Activated CD8-positive, alpha-beta memory T cell treated with anti-CD3 and anti-CD28 coated beads, Interleukin-2, amount 50 U/mL, for 4 hours (primary cell): ENCODE data around the gene ERBB4.

Experiments
- DNase-seq: peaks from one replicate; pipeline ENCODE4 v3.0.0-alpha.2; 2020

The ERBB4 gene

DNA sequence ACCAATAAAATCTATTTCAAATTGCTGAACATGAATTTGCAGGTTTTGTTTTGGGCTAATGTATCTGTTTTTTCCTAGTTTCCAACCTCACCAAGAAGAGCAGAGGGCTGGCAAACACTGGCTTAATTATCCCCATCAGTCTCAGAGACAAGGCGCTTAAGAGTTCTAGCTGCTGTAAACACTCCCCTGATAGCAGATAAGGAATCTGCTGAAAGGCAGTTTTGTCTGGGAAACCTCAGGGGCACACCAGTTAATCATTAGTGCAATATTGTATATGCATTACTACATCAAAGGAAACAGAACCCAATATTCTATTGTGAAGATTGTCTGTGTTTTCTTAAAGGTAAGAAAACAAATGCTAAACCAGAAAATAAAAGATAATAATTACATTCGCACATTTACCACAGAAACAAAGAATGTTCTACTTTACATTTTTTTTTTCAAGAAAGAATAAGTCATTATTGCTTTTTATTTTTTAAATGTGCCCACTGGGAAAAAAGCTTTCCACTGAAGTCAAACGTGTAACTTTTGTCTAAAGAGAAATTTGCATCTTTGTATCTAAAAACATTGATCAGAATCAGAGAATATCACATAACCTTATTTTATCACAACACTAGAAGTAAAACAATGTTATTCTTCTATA is 179.1 kb downstream of the ERBB4 start:
- no peak for DNase-seq

DNA sequence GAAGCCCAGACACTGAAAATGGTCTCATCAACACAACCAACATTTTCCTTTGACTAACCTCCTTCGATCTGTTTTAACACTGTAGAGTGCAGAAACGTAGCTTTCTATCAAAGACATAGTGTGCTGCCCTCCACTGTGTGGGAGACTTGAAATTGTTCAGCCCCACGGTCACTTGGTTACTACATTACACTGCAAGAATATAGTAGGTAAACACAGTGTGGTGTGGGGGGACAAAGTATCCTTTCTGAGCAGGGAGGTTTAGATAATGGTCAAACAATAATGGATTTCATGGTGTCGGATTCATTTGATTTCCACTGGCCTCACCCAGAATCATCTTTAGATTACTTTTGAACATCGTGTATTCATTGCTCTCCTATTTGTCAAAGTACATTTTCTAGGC is 181.0 kb downstream of the ERBB4 start:
- no peak for DNase-seq

DNA sequence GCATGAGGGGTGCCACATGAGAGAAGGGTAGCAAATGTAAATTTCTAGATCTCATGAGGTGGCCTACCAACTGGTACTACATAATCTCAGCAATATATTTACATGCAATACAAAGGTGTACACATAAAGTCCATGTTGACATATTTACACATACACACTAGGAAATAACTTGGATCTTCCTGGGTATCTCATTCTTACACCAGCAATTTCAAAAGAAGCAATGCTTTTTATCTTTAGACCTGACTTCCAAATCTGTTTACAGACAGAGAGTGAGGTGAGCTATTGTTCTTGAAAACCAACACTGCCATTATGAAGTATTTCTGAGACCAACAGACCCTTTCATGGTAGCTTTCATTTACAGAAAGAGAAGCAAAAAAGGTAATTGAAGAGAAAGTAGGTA is 184.2 kb downstream of the ERBB4 start:
- DNase-seq, result no peak

DNA sequence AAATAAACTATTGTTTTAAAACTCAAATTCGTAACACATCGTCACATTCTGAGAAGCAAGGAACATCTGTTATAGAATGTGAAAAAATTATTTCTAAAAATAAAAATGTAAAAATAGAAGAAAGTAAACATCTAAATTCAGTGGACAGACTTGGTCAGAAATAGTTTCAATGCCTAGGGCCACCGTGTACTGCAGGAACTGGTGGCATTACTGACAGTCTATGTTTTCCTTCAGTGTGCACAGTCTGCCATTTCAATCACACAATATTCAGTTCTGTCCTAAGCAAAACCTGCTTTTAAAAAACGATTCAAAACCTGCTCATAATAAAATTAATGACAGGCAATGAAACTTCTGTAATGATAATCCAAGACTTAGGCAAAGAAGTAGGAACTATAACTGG is 190.1 kb downstream of the ERBB4 start:
- DNase-seq, result no peak

DNA sequence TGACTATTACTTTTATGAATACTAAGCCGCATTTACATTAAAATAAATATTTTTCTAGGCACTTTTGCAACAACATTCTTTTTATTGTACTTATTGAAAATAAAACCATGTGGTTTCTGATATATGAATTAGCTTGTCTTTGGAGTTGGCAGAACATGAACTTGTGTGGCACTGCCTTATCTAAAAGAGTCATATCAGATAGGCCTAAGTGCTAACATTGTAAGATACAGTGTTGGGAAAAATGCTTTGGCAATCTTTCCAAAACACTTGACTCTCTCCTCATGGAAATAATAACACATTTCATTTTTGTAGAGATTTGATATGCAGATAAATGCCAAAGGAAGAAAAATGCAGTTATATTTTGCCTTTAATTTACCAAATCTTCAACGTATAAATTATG is 191.7 kb downstream of the ERBB4 start:
- no peak for DNase-seq

DNA sequence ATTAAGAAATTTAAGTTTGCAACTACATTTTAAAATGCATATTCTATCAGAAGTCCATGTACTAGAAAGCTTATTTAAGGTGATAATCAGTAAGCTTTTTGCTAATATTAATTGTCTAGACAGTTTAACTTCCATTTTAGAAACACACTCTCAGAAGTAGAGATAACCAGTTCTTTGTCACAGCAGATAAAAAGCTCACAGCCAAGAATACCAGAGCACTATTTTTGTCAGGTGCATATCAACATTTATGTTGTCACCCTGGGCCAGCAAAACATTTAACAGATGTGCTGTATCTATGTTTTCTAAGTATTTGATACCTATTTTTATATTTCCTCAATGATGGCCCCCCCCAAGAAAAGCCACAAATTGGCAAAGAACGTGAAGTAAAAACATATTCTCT is 192.6 kb downstream of the ERBB4 start:
- DNase-seq, result no peak

DNA sequence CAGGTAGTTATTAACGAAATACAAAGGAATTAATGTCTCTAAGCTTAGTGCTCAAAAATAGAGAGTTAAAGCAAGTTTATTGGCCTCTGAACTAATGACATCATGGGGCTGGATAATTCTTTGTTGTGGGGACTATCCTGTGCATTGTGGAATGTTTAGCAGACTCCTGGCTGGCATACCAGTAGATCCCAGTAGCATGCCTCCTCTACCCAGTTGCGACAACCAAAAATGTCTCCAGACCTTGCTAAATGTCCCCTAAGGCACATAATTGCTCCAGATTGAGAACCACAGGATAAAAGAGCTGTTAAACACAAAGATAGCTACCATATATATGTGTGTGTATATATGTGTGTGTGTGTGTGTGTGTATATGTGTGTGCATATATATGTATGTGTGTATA is 194.5 kb downstream of the ERBB4 start:
- DNase-seq, result no peak

DNA sequence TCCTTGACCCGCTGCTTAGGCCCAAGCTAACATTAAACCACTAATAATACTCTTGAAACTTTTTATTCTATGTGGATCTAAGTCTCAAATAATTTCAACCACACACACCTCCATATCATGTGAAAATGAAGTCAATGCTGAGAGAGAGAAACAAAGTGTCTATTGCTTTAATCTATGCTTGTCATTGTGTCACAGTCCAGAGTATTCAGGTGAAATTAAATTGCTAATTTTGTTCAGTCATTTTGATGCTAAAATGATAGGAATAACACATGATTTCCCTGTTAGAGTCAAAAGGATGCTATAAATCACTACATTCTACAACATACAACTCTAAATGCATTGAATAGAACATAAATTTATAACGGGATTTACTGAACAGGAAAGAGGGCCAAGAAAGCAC is 195.4 kb downstream of the ERBB4 start:
- no peak for DNase-seq

DNA sequence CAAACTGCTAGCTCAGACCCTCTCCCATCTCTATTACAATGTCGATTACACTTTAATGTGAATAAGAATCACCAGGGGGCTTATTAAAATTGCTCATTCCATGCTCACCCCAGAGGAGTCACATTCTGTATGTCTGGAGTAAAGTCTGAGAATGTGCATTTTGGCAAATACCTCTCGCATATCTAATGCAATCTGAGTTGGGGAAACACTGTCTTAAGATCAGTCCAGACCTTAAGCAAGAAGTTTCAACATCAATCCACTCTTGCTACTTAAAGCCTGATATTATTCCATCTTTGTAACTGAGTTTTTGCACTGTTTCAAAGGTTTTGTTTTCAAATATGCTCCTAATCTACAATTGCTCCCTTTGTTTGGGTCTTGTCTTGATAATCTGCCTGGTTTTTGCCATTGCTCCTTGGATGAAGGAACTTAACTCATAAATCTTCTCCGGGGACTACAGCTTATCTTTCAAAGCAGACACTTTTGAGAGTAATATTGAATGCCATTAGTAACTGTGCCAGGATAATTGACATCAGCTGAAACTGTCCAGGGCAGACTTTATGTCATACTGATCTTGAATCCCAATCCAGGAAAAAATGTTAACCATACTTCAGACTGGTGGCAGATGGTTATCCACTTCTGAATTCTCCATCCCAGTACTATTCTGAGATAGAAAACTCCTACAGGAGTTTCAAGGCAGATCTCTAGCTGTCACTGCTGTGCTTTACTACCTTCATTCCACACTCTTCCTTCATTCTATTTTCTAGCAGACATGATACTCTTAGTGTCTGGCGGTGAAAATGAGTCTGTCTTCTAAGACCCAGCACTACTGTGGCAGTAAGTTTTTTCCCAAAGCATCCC is 200.9 kb downstream of the ERBB4 start:
- no peak for DNase-seq

DNA sequence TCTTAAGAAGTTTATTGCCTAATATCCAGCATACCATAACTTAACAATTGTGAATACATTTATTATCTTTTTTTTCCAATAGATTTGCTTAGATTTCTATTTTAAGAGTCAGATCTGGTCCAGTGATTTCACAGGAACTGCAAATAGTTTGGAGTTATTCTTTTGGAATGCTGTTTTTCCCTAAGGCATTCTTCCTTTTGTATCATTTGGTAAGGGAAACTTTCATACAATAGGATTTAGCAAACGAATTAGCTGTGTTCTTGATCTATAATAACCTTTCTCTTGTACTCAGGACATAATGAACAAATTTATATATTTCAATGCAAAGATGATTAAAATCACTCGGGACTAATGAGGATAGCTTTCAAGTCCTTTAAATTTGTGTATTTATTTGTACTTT is 201.6 kb downstream of the ERBB4 start:
- DNase-seq, result no peak

DNA sequence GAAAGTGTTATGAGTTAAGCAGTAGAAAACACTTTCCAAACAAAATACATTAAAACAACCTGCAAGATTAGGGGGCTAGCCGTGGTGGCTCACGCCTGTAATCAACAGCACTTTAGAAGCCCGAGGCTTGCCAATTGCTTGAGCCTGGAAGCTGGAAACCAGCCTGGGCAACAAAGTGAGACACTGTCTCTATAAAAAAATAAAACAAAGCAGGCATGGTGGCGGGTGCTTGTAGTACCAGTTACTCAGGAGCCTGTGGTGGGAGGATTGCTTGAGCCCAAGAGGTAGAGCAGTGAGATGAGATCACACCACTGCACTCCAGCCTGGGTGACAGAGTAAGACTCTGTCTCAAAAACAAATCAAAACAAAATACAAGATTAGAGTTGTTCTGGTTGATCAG is 208.3 kb downstream of the ERBB4 start:
- no peak for DNase-seq

DNA sequence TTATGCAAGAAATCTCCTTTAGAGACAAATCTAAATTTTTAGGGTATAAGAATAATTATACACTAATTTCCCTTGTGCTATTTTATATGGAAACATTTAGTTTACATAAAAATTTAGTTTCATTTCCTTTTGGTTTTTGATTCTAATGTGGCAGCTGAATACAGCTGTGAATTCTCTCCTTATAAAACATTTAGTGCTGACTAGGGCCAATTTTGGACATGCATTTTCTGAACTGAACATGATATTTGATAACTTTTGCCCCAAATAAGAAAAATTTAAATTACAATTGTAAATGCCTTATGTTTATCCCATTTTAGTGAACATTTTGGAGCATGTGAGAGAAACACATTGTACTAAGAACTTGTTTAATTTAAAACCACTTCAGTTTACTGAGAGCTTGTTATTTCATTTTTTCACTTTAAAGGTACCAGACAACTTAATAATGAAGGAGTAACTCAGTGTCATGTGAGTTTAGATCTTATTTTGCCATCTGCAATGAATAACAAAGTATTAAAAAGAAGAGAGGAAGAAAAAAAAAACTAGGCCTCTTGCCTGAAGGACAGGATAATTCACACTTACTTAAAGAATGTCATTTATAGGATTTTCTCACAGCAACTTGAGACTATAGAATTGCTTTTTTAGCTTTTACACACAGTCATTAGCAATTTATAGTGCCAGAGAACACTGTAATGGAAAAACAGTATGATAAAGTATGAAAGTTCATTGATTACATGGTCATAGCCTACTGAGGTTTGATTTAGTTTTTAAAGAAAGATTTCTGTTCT is 209.7 kb downstream of the ERBB4 start:
- DNase-seq, result no peak

DNA sequence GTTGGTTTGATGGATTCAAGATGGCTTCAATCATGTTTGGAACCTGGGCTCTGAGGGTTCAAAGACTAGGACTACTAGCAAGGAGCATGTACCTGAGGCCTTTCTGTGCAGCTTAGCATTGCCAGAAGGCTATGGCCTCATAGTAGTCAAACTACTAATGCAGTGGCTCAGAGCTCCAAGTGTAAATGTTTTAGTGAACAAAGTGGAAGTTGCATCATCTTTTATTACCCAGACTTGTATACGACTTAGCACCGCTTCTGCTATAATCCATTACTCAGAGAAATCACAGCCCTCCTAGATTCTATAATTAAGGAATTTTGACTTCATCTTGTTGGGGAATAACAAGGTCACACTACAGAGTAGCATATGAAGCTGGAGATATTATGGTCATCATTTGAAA is 210.5 kb downstream of the ERBB4 start:
- DNase-seq, result no peak

DNA sequence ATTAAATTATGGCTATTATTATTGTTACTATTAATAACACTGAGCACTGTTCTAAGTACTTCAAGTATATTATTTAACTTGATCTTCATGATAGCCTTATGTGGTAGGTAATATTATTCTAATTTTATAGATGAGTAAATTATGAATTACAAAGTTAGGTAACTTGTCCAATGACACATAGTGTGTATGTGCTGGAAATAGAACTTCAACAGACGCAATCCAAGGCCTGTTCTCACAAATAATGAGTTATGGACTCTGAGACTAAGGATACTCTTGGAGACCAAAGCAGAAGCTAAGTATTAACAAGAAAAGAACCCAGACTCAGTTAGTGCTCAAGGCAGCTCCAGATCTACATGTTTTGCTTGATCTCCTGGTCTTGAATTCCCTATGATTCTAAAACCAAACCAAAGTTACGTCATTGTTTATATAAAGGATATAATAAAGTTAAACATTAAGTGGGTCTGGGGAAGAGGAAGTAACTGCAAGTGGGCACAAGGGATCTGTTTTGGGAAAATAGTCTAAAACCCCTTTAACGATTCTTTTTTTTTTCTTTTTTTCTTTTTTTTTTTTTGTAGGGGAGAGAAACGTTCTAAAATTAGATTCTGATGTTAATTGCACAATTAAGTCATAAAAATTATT is 211.3 kb downstream of the ERBB4 start:
- no peak for DNase-seq

DNA sequence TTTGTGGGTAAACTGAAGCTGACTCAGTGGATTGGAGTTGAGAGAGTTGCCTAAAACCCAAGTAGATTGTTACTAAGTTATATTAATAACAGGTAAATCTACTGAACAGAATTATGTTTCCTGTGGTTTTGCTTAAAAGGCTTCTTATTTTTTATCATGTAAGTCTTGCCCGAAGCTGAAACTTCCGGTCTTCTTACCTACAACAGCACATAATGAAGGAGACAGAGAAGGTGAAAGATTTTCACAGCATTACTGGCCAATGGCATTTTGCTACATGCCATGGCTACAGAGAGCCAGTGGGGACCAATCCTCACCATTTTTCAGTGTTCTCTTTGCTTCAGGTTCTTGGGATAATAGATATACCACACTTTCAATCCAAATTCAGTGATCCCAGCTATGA is 220.0 kb downstream of the ERBB4 start:
- DNase-seq, result no peak

DNA sequence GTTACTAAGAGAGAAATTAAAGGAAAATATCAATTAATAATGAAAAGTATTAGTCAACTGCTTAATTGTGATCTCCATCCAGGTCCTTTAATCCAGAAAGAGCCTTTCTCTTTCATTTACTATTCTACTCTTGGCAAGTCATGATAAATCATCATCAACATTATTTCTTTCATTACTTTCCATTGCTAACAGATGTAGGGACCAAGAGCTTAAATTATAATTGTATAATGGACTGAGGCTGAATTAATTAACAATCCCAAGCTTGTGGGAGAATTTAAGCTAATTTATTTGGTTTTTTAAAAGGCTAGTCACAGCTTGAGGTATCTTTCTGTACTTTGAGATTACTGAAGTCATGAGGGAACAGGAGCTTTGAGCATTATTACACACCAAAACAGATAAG is 223.9 kb downstream of the ERBB4 start:
- DNase-seq, result no peak

DNA sequence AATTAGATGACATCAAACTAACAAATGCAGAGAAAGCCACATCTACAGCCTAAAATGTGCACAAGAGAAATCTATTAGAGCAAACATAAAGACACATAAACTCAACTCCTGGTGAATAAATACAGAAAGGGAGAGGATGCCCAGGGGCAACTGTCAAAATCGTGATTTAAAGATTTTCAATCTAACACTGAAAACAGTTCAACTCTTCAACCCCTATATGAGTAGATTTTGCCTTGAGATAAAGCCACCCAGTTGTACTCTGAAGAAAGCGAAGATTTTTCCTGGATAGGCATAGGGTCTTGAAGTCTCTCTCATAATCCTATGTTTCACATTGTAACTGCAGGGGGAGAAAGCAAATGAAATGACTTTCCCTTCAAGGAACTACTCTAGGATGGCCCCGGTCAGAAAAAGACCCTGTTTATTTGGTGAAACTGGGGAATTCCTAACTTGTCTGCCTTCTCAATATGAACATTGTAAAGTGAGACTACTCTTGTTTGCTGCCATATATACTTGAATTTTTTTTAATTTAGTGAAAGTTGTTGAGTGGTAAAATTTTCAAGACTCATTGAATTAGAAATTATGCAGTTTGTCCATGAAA is 226.7 kb downstream of the ERBB4 start:
- DNase-seq, result no peak

DNA sequence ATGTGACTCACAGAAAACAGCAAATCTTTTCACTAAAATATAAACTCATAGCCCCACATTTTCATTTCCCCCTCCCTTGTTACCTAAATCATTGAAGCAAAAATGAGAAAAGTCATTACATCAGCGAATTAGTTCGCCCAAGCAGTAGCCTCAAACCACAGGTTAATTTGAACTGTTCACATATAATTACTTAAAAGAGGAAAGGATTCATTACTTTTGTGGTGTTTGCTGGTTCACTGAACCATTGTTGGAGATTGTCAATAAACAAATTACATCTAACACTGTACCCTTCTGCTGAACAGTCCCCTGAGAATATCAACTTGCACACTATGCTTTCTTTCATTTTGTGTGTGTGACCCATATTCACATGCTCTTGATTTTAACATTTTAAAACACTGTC is 238.7 kb downstream of the ERBB4 start:
- no peak for DNase-seq

DNA sequence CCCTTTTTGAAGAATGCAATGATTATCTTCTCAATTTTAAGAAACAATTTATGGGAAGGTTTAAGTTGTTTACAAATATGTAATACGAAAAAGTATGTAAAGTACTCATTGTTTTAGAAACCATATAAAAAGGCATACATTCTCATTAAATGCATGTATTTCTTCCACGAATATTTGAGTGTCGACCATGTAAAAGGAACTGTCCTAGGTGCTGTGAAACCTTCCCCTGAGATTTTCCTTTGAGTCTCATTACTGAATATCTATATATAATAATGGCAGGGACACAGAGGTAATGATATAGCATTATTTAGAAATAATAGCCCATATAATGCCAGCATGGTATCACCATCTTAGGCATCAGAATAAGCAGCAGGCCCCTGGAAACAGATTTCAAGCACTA is 239.3 kb downstream of the ERBB4 start:
- DNase-seq, result no peak

DNA sequence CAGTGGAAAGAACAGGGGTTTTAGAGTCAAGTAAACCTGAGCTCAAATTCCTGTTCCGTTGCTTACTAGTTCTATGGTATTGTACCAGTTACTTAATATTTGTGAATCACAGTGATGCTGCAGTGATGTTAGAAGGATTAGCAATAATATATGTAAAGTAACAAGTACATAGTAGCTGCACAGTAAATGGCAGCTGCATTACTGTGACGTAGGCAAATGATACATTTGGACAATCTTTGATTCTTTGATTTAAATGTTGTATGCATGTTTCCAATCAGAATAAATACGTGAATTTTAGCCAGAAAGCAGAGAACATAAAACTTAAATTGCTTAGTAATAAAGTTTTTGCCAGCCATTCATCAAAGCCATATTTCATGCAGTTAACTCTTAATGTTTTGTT is 243.0 kb downstream of the ERBB4 start:
- no peak for DNase-seq

DNA sequence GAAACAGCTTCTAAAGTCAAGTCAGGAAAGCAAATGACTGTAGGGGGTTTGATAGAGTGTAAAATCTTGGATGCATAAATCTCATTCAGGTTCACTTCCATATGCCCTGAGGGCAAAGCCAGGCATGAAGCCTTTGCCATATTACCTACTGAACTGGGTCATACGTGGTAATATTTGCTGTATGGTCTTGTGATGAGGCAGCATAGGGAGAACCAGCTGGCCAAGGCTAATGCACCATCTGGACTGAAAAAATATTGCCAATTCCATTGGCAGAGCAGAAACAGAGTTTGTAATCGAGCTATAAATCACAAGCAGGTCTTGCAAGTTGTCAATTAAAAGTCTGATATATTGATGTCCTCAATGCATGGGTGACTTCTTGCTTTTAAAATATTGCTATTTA is 243.8 kb downstream of the ERBB4 start:
- no peak for DNase-seq

DNA sequence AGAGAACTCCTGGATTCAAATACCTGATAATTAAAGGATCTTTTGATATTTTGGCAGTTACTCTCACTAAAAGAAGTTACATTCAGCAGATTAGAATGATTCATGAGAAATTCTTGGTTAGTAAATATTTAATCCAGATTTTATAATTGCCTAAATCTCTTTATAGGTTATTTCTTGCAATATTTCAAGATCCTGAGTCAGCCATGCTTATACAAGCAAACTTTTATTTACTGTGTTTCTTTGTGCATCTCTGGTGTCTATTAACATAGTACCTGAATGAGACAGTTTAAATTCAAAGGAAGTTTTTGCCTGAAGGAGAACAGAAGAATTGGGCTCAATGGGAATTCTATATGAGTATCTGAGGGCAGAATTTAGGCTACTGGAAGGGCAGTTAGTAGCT is 249.3 kb downstream of the ERBB4 start:
- no peak for DNase-seq

DNA sequence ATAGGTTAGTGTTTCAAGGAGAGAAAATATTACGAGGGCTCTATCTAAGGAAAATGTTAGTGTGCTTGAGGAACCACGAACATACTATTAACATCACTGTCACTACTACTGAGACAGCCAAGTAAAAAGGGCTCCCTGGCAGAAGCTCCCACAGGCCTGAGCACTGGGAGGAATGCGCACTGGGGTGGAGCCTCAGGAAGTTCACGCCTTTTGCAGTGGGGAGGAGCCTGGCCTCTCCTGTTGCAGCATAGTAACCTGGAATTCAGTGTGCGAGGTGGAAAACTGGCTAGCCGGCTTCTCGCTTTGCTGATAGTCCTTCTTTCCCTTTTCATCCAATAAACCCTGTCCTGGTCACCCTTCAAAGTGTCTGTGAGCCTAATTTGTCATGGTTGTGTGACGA is 250.3 kb downstream of the ERBB4 start:
- no peak for DNase-seq
